ENCODE data around the gene PCDHGA1.

Gene PCDHGA1

DNA sequence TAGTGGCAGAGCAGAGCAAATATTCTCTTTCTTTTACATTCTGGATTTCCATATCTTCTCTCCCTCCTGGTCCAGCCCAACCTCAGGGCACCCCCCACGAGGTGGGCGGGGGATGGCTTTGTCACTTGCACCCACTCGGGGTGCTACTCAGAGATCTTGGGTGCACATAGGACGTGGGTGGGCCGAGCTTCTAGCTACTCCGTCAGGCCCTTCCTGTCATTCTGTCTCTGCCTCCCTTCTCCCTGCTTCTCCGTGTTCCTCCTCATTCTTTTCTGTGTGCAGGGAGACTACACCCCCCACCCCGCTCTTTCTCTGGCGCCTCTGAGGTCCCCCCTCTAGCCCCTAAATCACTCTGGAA is 178.1 kb downstream of the PCDHGA1 start:
- no peak for TF ChIP-seq CTCF (IDR thresholded peaks at IDR 0.05; ENCODE audit: low read depth, low read length, missing control alignments)
- DNase-seq (ENCODE audit: extremely low read depth, low read depth), result no peak
- peak overlapping the region; percentile 28 for H3K4me3 ChIP-seq (replicated peaks; ENCODE audit: low read depth, low read length)

DNA sequence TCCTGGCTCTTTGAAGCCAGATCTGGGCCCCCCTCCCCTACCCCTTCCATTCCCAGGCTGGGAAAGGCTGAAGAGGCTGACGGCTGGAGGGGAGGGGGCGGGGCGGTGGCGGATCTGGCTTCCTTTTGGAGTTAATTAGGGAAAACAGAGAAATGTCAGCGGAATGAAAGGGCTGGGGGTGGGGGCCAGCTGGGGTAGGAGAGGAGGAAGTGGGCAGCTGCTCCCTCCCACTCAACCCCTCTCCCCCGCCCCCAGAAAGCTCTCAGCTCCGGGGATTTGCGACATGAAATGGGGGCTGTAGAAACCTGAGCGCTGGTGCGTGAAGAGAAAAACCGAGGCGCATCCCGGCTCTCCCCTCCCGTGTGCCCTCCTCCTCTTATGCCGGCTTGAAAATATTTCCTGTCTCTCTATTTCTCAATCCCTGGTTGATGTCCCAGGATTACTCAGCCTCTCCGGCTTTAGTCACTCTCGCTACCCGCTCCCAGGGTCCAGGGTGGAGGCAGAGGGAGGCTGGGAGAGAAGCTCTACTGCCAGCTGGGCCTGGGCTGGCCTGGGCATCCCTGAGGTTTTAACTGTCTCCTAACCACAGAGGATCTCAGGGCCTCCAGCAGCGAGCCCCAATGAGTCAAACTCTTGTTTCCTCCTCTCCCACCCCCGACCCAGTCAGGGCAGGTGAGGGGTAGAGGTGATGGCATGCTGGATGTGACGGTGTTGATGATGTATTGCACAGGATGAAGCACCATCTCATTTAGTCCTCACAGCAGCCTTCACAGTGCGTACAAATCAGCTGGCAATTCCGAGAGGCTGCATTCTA is 178.7 kb downstream of the PCDHGA1 start:
- peak; percentile 76 for DNase-seq (ENCODE audit: extremely low read depth, low read depth)
- peak overlapping the region; percentile 28 for H3K4me3 ChIP-seq (replicated peaks; ENCODE audit: low read depth, low read length)
- no peak for TF ChIP-seq CTCF (IDR thresholded peaks at IDR 0.05; ENCODE audit: low read depth, low read length, missing control alignments)

DNA sequence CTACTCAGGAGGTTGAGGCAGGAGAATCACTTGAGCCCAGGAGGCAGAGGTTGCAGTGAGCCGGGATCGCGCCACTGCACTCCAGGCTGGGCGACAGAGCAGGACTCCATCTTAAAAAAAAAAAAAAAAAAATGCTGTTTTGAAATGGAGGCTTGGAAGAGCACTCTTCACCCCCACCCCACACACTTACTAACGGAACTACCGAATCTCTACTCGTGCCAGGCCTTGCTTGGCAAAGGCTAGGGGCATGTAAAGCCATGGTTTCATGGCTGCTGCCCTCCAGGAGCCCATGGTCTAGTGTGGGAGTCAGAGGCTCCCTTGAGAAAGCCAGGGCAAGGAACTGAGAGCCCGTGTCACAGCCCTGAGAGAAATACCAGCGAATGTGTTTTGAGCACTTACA is 179.8 kb downstream of the PCDHGA1 start:
- DNase-seq (ENCODE audit: extremely low read depth, low read depth), result no peak
- no peak overlapping the region for H3K4me3 ChIP-seq (replicated peaks; ENCODE audit: low read depth, low read length)
- no peak for TF ChIP-seq CTCF (IDR thresholded peaks at IDR 0.05; ENCODE audit: low read depth, low read length, missing control alignments)

GRCh38 chr5:141510850-141511601 is 180.7 kb downstream of the PCDHGA1 start:
- no peak overlapping the region for H3K4me3 ChIP-seq (replicated peaks; ENCODE audit: low read depth, low read length)

DNA sequence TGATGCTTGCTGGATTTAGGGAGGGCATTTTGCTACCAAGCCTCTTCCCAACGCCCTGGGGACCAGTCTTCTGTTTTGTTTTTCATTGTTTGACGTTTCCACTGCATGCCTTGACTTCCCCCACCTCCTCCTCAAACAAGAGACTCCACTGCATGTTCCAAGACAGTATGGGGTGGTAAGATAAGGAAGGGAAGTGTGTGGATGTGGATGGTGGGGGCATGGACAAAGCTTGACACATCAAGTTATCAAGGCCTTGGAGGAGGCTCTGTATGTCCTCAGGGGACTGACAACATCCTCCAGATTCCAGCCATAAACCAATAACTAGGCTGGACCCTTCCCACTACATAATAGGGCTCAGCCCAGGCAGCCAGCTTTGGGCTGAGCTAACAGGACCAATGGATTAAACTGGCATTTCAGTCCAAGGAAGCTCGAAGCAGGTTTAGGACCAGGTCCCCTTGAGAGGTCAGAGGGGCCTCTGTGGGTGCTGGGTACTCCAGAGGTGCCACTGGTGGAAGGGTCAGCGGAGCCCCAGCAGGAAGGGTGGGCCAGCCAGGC is 181.5 kb downstream of the PCDHGA1 start:
- H3K4me3 ChIP-seq (replicated peaks; ENCODE audit: low read depth, low read length), result no peak overlapping the region
- no peak for TF ChIP-seq CTCF (IDR thresholded peaks at IDR 0.05; ENCODE audit: low read depth, low read length, missing control alignments)
- DNase-seq (ENCODE audit: extremely low read depth, low read depth), result no peak

More at GRCh38 chr5:141510850-141511601, 180.7 kb downstream of the PCDHGA1 start:
- no peak for TF ChIP-seq CTCF (IDR thresholded peaks at IDR 0.05; ENCODE audit: low read depth, low read length, missing control alignments)
- no peak for DNase-seq (ENCODE audit: extremely low read depth, low read depth)

- TF ChIP-seq CTCF (IDR thresholded peaks at IDR 0.05; ENCODE audit: low read depth, low read length, missing control alignments), result peak; percentile 82
- peak overlapping the region; percentile 42 for H3K4me3 ChIP-seq (replicated peaks; ENCODE audit: low read depth, low read length)
- peak; percentile 52 for DNase-seq (ENCODE audit: extremely low read depth, low read depth)
Measured at GRCh38 chr5:141512390-141512910, 182.1 kb downstream of the PCDHGA1 start.

All from HFF-Myc (cell line).